Epithelial cell of esophagus (primary cell): Measurements from ENCODE around the gene TBC1D9.

Experiments used
- DNase-seq: peaks from one replicate; pipeline ENCODE4 v3.0.0; 2010; ENCODE audit warnings: low read depth
- H3K4me3 ChIP-seq: 2 replicates; pipeline ENCODE4 v1.5.1; 2011; ENCODE audit warnings: mild to moderate bottlenecking, low read length, control low read depth
- CTCF ChIP-seq: IDR thresholded peaks from 2 replicates; pipeline ENCODE4 v1.5.1; 2011; ENCODE audit warnings: low read depth, mild to moderate bottlenecking, low read length, control low read depth, inconsistent platforms; ENCODE audit not compliant: insufficient read depth; ENCODE audit errors: missing control alignments

The TBC1D9 gene

DNA sequence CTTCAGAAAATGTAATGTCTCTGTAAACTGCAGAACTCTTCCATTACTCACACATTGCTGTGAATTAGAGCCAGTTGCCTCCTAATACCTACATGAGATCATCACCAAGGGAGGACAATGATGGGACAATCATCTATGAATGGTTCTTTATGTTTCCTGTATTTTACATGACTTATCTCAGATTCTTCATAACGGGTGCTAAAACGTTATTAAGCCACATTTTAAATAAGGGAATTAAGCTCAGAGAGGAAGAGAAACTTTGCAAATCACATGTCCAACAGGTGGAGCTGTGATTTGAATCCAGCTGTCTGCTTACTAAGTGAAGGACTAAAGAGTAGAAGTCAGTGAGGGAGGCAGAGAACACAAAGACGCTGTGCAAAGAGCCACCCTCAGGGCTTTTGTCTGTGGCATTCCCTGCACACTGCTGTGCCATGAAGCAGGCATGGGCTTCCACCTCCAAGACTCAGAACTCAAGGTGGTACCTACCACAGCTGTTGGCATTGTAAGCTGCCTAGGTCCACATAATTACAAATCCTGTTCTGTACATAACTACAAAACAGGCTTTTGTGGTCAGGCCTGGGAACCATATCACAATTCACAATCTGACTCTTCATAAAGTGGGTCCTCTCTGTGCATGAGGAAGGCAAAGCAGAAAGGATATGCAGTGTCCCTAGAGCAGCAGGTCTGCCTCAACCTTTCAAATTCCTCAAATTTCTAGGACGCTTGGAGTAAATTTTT lies 12.8 kb downstream of the TBC1D9 start:
- no peak overlapping the region for H3K4me3 ChIP-seq
- peak; percentile 44 for TF ChIP-seq CTCF
- DNase-seq, result peak; percentile 59

DNA sequence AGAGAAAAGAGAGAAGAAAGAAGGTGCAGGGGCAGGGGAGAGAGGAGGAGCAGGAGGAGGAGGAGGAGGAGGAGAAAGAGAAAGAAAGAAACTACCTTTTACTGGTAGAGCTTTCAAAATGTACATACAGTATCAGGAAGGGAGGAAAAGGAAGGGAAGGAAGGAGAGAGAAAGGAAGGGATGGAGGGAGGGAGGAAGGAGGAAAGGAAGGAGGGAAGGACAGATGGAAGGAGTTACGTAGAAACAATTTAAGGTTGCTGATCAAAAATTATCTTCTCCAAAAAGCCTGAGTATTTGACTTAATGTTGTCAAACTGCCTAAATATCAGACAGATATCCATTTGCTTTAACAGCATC lies 13.4 kb downstream of the TBC1D9 start:
- H3K4me3 ChIP-seq, result no peak overlapping the region
- no peak for TF ChIP-seq CTCF
- no peak for DNase-seq

DNA sequence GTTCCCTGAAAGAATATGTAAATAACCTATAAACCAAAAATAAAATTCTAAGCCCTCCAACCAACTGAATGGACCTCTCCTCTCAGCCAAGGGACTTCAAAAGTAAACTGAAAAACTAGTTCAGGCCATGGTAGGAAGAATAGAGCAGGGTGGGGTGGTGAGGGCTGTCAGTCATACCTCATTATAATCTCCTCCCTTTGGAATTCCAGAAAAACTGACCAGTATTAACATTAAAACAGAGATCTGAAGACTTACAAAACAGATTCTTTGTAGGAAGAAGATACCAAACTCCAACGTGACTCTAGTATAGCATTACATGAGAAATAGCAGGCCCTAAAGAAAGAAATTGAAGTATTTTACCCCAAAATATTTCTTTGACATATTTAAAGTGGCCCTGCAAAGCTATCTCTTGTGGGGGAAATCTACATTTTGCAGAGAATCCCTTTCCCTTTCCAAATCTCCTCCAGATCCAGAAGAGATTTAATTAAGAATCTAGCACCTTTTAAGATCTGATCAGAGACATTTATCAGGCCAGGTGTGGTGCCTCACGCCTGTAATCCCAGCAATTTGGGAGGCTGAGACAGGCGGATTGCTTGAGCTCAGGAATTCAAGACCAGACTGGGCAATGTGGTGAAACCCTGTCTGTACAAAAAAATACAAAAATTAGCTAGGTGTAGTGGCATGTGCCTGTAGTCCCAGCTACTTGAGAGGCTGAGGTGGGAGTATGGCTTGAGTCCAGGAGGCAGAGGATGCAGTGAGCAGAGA lies 15.1 kb downstream of the TBC1D9 start:
- DNase-seq, result no peak
- TF ChIP-seq CTCF, result no peak
- no peak overlapping the region for H3K4me3 ChIP-seq

GRCh38 chr4:140740422-140740821 lies 15.8 kb downstream of the TBC1D9 start:
- no peak for TF ChIP-seq CTCF
- no peak overlapping the region for H3K4me3 ChIP-seq
- DNase-seq, result no peak

DNA sequence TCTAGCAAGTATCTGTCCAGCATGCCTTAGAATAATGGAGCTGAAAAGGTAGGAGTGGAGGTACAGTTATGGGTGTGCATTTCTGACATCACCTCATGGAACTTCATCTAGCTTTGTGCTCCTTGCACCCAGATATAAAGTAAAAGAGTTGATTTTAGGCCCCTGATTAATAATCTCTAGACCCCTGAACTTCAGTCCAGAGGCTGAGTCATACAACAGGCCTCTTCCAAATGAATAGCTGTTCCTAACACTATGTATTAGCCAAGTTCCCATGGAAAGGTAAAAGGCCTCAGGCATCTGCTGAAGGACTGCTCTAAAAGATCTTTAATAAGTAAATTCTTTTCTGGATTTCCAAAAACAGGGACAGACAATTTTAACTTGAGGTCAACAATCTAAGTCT lies 16.2 kb downstream of the TBC1D9 start:
- TF ChIP-seq CTCF, result no peak
- no peak overlapping the region for H3K4me3 ChIP-seq
- DNase-seq, result no peak

GRCh38 chr4:140738139-140738538 lies 18.0 kb downstream of the TBC1D9 start:
- no peak for TF ChIP-seq CTCF
- no peak overlapping the region for H3K4me3 ChIP-seq
- no peak for DNase-seq
